OCI-LY7 (cell line): Measurements from ENCODE around the gene PLEKHA6.

Experiments
- EZH2phosphoT487 ChIP-seq: fragments of 200-600 bp; sonication (generic); IDR thresholded peaks from 2 replicates; pipeline ENCODE4 v1.6.1; 2018; ENCODE audit warnings: low read depth, borderline replicate concordance, mild to moderate bottlenecking, mixed run types, antibody characterized with exemption, low read length, moderate library complexity, mixed read lengths
- TF ChIP-seq, protein P1 (sequence below): fragments of 200-600 bp; sonication (generic); conservative IDR thresholded peaks from 2 replicates; pipeline ENCODE4 v1.5.1; 2014; ENCODE audit warnings: mild to moderate bottlenecking, antibody characterized with exemption, low read length, moderate library complexity, mixed read lengths

DNA sequence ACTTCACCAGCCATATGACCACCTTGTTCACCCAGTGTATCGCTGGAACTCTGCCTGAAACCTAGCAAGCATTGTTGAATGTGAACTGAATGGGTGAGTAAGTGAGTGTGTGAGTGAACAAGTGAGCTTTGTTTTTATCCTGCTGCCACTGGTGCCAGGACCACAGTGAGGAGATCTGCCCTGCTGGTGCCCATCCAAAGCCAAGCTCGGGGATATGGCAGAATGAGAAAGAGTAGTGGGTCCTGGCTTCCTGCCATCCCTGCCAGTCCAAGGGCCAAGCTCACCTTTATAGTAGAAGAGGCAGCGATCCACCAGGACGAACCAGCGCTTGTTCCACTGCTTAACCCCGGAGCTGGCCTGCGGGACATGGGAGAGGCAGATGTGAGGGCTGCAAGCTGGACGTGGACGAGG lies 92.5 kb downstream of the PLEKHA6 start:
- TF ChIP-seq, protein P1, sequence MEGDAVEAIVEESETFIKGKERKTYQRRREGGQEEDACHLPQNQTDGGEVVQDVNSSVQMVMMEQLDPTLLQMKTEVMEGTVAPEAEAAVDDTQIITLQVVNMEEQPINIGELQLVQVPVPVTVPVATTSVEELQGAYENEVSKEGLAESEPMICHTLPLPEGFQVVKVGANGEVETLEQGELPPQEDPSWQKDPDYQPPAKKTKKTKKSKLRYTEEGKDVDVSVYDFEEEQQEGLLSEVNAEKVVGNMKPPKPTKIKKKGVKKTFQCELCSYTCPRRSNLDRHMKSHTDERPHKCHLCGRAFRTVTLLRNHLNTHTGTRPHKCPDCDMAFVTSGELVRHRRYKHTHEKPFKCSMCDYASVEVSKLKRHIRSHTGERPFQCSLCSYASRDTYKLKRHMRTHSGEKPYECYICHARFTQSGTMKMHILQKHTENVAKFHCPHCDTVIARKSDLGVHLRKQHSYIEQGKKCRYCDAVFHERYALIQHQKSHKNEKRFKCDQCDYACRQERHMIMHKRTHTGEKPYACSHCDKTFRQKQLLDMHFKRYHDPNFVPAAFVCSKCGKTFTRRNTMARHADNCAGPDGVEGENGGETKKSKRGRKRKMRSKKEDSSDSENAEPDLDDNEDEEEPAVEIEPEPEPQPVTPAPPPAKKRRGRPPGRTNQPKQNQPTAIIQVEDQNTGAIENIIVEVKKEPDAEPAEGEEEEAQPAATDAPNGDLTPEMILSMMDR, result no peak
- no peak for TF ChIP-seq EZH2phosphoT487
